Trophoblast cell (in vitro differentiated cells and primary cell): ENCODE data around the gene PAPOLB.

ENCODE experiments used
- DNase-seq, 2 donors: peaks; one replicate each; pipeline ENCODE4 v3.0.0-alpha.2; 2016
- H2AFZ ChIP-seq: 2 replicates; pipeline ENCODE4 v1.6.1; 2013; ENCODE audit warnings: low read length, moderate library complexity, mild to moderate bottlenecking; ENCODE audit not compliant: insufficient read depth, poor library complexity
- H2AK5ac ChIP-seq: 2 replicates; pipeline ENCODE4 v1.6.1; 2013; ENCODE audit warnings: mild to moderate bottlenecking, low read length
- H2BK120ac ChIP-seq: 2 replicates; pipeline ENCODE4 v1.6.1; 2013; ENCODE audit warnings: low read length, mild to moderate bottlenecking, moderate library complexity; ENCODE audit not compliant: insufficient read depth, poor library complexity
- H2BK12ac ChIP-seq: 2 replicates; pipeline ENCODE4 v1.6.1; 2013; ENCODE audit warnings: mild to moderate bottlenecking, low read length, moderate library complexity
- H2BK5ac ChIP-seq: 2 replicates; pipeline ENCODE4 v1.6.1; 2013; ENCODE audit warnings: low read length, low read depth, moderate library complexity, mild to moderate bottlenecking; ENCODE audit not compliant: poor library complexity
- H3K14ac ChIP-seq: 2 replicates; pipeline ENCODE4 v1.6.1; 2013; ENCODE audit warnings: mild to moderate bottlenecking, low read length
- H3K18ac ChIP-seq: 2 replicates; pipeline ENCODE4 v1.6.1; 2013; ENCODE audit warnings: mild to moderate bottlenecking, low read length
- H3K23ac ChIP-seq: 2 replicates; pipeline ENCODE4 v1.6.1; 2013; ENCODE audit warnings: low read length
- H3K27ac ChIP-seq: 2 replicates; pipeline ENCODE4 v1.5.1; 2013; ENCODE audit warnings: low read depth, mild to moderate bottlenecking, inconsistent platforms, low read length, moderate library complexity
- H3K27me3 ChIP-seq: 2 replicates; pipeline ENCODE4 v1.6.1; 2013; ENCODE audit warnings: inconsistent platforms, mild to moderate bottlenecking, low read length, moderate library complexity; ENCODE audit not compliant: insufficient read depth
- H3K36me3 ChIP-seq, 2 experiments: 1 replicate in 1 of 2; 2 replicates in 1 of 2; pipeline ENCODE4 v1.6.1; 2013; ENCODE audit warnings: low read length in 2 of 2, mild to moderate bottlenecking in 2 of 2, moderate library complexity in 1 of 2; ENCODE audit not compliant: insufficient read depth in 2 of 2, control insufficient read depth in 1 of 2
- H3K4ac ChIP-seq: 2 replicates; pipeline ENCODE4 v1.6.1; 2013; ENCODE audit warnings: low read depth, mild to moderate bottlenecking, low read length, moderate library complexity
- H3K4me1 ChIP-seq, 2 experiments: 1 replicate in 1 of 2; 2 replicates in 1 of 2; pipeline ENCODE4 v1.6.1; 2013; ENCODE audit warnings: low read length in 2 of 2, mild to moderate bottlenecking in 2 of 2, moderate library complexity in 1 of 2; ENCODE audit not compliant: insufficient read depth in 2 of 2, control insufficient read depth in 1 of 2
- H3K4me2 ChIP-seq: 2 replicates; pipeline ENCODE4 v1.6.1; 2013; ENCODE audit warnings: inconsistent platforms, mild to moderate bottlenecking, low read length, moderate library complexity
- H3K4me3 ChIP-seq: 2 replicates; pipeline ENCODE4 v1.5.1; 2013; ENCODE audit warnings: mild to moderate bottlenecking, low read depth, low read length, inconsistent platforms
- H3K79me1 ChIP-seq: one replicate; pipeline ENCODE4 v1.6.1; 2013; ENCODE audit warnings: low read length
- H3K79me2 ChIP-seq: 2 replicates; pipeline ENCODE4 v1.6.1; 2013; ENCODE audit warnings: low read length, mild to moderate bottlenecking; ENCODE audit not compliant: control insufficient read depth, insufficient read depth, poor library complexity
- H3K9ac ChIP-seq: 2 replicates; pipeline ENCODE4 v1.6.1; 2013; ENCODE audit warnings: mild to moderate bottlenecking, low read length
- H3K9me3 ChIP-seq: 2 replicates; pipeline ENCODE4 v1.6.1; 2013; ENCODE audit warnings: low read depth, mild to moderate bottlenecking, control low read depth, inconsistent platforms, low read length; ENCODE audit not compliant: insufficient read depth
- H4K12ac ChIP-seq: 2 replicates; pipeline ENCODE4 v1.6.1; 2013; ENCODE audit warnings: low read depth, mild to moderate bottlenecking, low read length, moderate library complexity
- H4K8ac ChIP-seq: 2 replicates; pipeline ENCODE4 v1.6.1; 2013; ENCODE audit warnings: low read depth, mild to moderate bottlenecking, low read length, moderate library complexity
- H4K91ac ChIP-seq: one replicate; pipeline ENCODE4 v1.6.1; 2013; ENCODE audit warnings: low read depth, mild to moderate bottlenecking, low read length, moderate library complexity
- WGBS: extraction: QIAGEN DNeasy Blood & Tissue Kit; methylation state at CpG from one replicate; pipeline ENCODE4 v1.1.7; 2013; ENCODE audit warnings: missing lambda C conversion rate; ENCODE audit not compliant: insufficient read length, insufficient coverage; ENCODE audit errors: extremely low coverage; 5-methylcytosine and 5-hydroxymethylcytosine counted together

Gene PAPOLB

GRCh38 chr7:4840079-4840501, 21.7 kb downstream of the PAPOLB start:
- Histone ChIP-seq H3K27ac (no peak overlapping the region), H3K4me1 (no peaks in the 10 kb centered on the region), H3K9me3 (peaks cover 2% of the 10 kb centered on the region), H2AFZ (no peak overlapping the region), H3K79me2 (no peaks in the 10 kb centered on the region), H3K4ac (no peak overlapping the region), H4K91ac (no peak overlapping the region), H2AK5ac (no peak overlapping the region), H3K14ac (no peak overlapping the region), H3K9ac (no peak overlapping the region), H3K4me2 (no peak overlapping the region), H3K36me3 (no peaks in the 10 kb centered on the region), H2BK120ac (no peak overlapping the region), H3K79me1 (no peaks in the 10 kb centered on the region), H3K27me3 (no peaks in the 10 kb centered on the region), H4K8ac (no peak overlapping the region), H3K4me3 (no peak overlapping the region), H2BK12ac (no peak overlapping the region), H3K18ac (no peak overlapping the region), H4K12ac (no peak overlapping the region), H2BK5ac (no peak overlapping the region), H3K23ac (no peak overlapping the region)
- WGBS: no CpG with 5 or more reads among the region's 16 CpGs
- DNase-seq: no peak

- Histone ChIP-seq H3K23ac (no peak overlapping the region), H3K79me2 (no peaks in the 10 kb centered on the region), H3K79me1 (no peaks in the 10 kb centered on the region), H3K18ac (no peak overlapping the region), H4K8ac (no peak overlapping the region), H3K14ac (no peak overlapping the region), H3K4ac (no peak overlapping the region), H3K9ac (no peak overlapping the region), H2BK12ac (no peak overlapping the region), H3K27ac (no peak overlapping the region), H4K12ac (no peak overlapping the region), H4K91ac (no peak overlapping the region), H3K4me1 (no peaks in the 10 kb centered on the region), H3K4me3 (no peak overlapping the region), H3K27me3 (no peaks in the 10 kb centered on the region), H2BK120ac (no peak overlapping the region), H2BK5ac (no peak overlapping the region), H2AFZ (no peak overlapping the region), H2AK5ac (no peak overlapping the region), H3K9me3 (peaks cover 2% of the 10 kb centered on the region), H3K4me2 (no peak overlapping the region), H3K36me3 (no peaks in the 10 kb centered on the region)
- WGBS: no CpG with 5 or more reads among the region's 21 CpGs
- DNase-seq: peak in 1 of 2 donors; percentile 63
These were observed 23.1 kb downstream of the PAPOLB start for GRCh38 chr7:4838626-4839334.

GRCh38 chr7:4837803-4838625, 23.8 kb downstream of the PAPOLB start:
- Histone ChIP-seq H2BK5ac (no peak overlapping the region), H3K9ac (no peak overlapping the region), H3K9me3 (peaks cover 2% of the 10 kb centered on the region), H3K4ac (no peak overlapping the region), H3K27me3 (no peaks in the 10 kb centered on the region), H4K12ac (no peak overlapping the region), H3K14ac (no peak overlapping the region), H3K4me3 (no peak overlapping the region), H2BK120ac (no peak overlapping the region), H2BK12ac (no peak overlapping the region), H3K4me1 (no peaks in the 10 kb centered on the region), H3K23ac (no peak overlapping the region), H3K27ac (no peak overlapping the region), H2AK5ac (no peak overlapping the region), H2AFZ (no peak overlapping the region), H4K91ac (no peak overlapping the region), H3K79me1 (no peaks in the 10 kb centered on the region), H4K8ac (no peak overlapping the region), H3K36me3 (no peaks in the 10 kb centered on the region), H3K4me2 (no peak overlapping the region), H3K18ac (no peak overlapping the region), H3K79me2 (no peaks in the 10 kb centered on the region)
- whole genome bisulfite sequencing: no CpG with 5 or more reads among the region's 30 CpGs
- peak; percentile 15 to 48 for DNase-seq

- no peak overlapping the region for H4K91ac ChIP-seq
These were observed 24.6 kb downstream of the PAPOLB start for GRCh38 chr7:4837041-4837802.

More at GRCh38 chr7:4837041-4837802, 24.6 kb downstream of the PAPOLB start:
- H4K8ac ChIP-seq: no peak overlapping the region
- H3K23ac ChIP-seq: no peak overlapping the region
- H2AK5ac ChIP-seq: no peak overlapping the region
- no peak overlapping the region for H2BK12ac ChIP-seq
- no peak overlapping the region for H2BK5ac ChIP-seq
- peaks cover 2% of the 10 kb centered on the region for H3K9me3 ChIP-seq
- H3K9ac ChIP-seq: no peak overlapping the region
- no peak overlapping the region for H3K4ac ChIP-seq
- no peak overlapping the region for H3K27ac ChIP-seq
- H2AFZ ChIP-seq: no peak overlapping the region
- no CpG with 5 or more reads among the region's 22 CpGs for WGBS
- H3K14ac ChIP-seq: no peak overlapping the region
- DNase-seq: no peak
- H3K18ac ChIP-seq: no peak overlapping the region
- H3K79me2 ChIP-seq: no peaks in the 10 kb centered on the region
- no peaks in the 10 kb centered on the region for H3K27me3 ChIP-seq
- H4K12ac ChIP-seq: no peak overlapping the region
- H3K4me3 ChIP-seq: no peak overlapping the region
- H3K36me3 ChIP-seq: no peaks in the 10 kb centered on the region
- H3K4me2 ChIP-seq: no peak overlapping the region
- no peak overlapping the region for H2BK120ac ChIP-seq
- no peaks in the 10 kb centered on the region for H3K79me1 ChIP-seq
- no peaks in the 10 kb centered on the region for H3K4me1 ChIP-seq
